Keratinocyte (primary cell): ENCODE measurements around the gene TTLL5. TPM values are rescaled to one million over a fixed set of nuclear protein-coding genes. Genes with fewer than 3 reads are reported as not detected.
A peak's percentile ranks its signal among the peaks of the same experiment; 100 is the strongest.

Source experiments
- DNase-seq: peaks from one replicate; pipeline ENCODE4 v3.0.0-alpha.2; 2011; ENCODE audit warnings: low read depth, missing footprints, low spot score
- FAIRE-seq: peaks from 2 replicates; lab custom pipeline; 2011; peaks lifted over from hg19 to GRCh38; lab: Jason Lieb, UNC
- H2AFZ ChIP-seq: 2 replicates; pipeline ENCODE4 v1.6.0; 2012; ENCODE audit warnings: low read length, control low read depth, inconsistent platforms; ENCODE audit not compliant: control insufficient read depth
- H3K27ac ChIP-seq: 2 replicates; pipeline ENCODE4 v1.5.1; 2011; ENCODE audit warnings: low read length; ENCODE audit not compliant: control insufficient read depth, insufficient read depth
- H3K27me3 ChIP-seq: 3 replicates; pipeline ENCODE4 v1.6.0; 2011; ENCODE audit warnings: low read length; ENCODE audit not compliant: control insufficient read depth, insufficient read depth; ENCODE audit errors: extremely low read depth
- H3K36me3 ChIP-seq, 2 experiments: 2 replicates in 1 of 2; 3 replicates in 1 of 2; pipeline ENCODE4 v1.5.1; 2011; ENCODE audit warnings: low read length in 2 of 2, mild to moderate bottlenecking in 1 of 2; ENCODE audit not compliant: control insufficient read depth in 2 of 2, insufficient read depth in 2 of 2; ENCODE audit errors: extremely low read depth in 1 of 2
- H3K4me1 ChIP-seq: 3 replicates; pipeline ENCODE4 v1.5.1; 2011; ENCODE audit warnings: low read length; ENCODE audit not compliant: control insufficient read depth, insufficient read depth; ENCODE audit errors: extremely low read depth
- H3K4me2 ChIP-seq: 3 replicates; pipeline ENCODE4 v1.6.0; 2011; ENCODE audit warnings: low read depth, low read length; ENCODE audit not compliant: control insufficient read depth, insufficient read depth; ENCODE audit errors: extremely low read depth
- H3K4me3 ChIP-seq, 3 experiments: fragments of 200-600 bp in 1 of 3; sonication (generic) in 1 of 3; 2 replicates in 2 of 3; 3 replicates in 1 of 3; pipeline ENCODE4 v1.5.1; 2011 to 2016; ENCODE audit warnings: low read length in 3 of 3, mild to moderate bottlenecking in 3 of 3, control low read depth in 2 of 3, inconsistent platforms in 1 of 3, low read depth in 1 of 3, mixed read lengths in 1 of 3, mixed run types in 1 of 3, moderate library complexity in 1 of 3; ENCODE audit not compliant: control insufficient read depth in 2 of 3, insufficient read depth in 2 of 3; ENCODE audit errors: extremely low read depth in 1 of 3
- H3K79me2 ChIP-seq: 2 replicates; pipeline ENCODE4 v1.6.0; 2012; ENCODE audit warnings: low read length; ENCODE audit not compliant: control insufficient read depth, insufficient read depth
- H3K9ac ChIP-seq: 3 replicates; pipeline ENCODE4 v1.6.0; 2011; ENCODE audit warnings: low read length; ENCODE audit not compliant: control insufficient read depth, insufficient read depth; ENCODE audit errors: extremely low read depth
- H3K9me1 ChIP-seq: 3 replicates; pipeline ENCODE4 v1.6.0; 2011; ENCODE audit warnings: low read length; ENCODE audit not compliant: control insufficient read depth, insufficient read depth; ENCODE audit errors: extremely low read depth
- H3K9me3 ChIP-seq: 2 replicates; pipeline ENCODE4 v1.5.1; 2012; ENCODE audit warnings: low read depth, low read length; ENCODE audit not compliant: control insufficient read depth
- H4K20me1 ChIP-seq: 3 replicates; pipeline ENCODE4 v1.6.0; 2011; ENCODE audit warnings: low read length; ENCODE audit not compliant: control insufficient read depth, insufficient read depth; ENCODE audit errors: extremely low read depth
- EZH2 ChIP-seq: IDR thresholded peaks from one replicate; pipeline ENCODE4 v1.6.1; 2012; ENCODE audit warnings: inconsistent platforms, mild to moderate bottlenecking, low read length, moderate library complexity
- dilution Hi-C: fragments of 300-500 bp; cut with MboI; formaldehyde crosslinking; loops from one replicate; pipeline ENCODE4 v1.7.0; 2020; ENCODE audit warnings: low sequenced_read_pairs; ENCODE audit not compliant: extremely low pct_ligation_motif_present
- polyA plus RNA-seq, 5 experiments: library from polyadenylated mRNA; depleted of rRNA in 3 of 5; stranded (reverse) in 3 of 5; stranded (forward) in 1 of 5; unstranded in 1 of 5; fragments of >200 nt; gene quantifications; 1 replicate in 1 of 5; 2 replicates in 3 of 5; 3 replicates in 1 of 5; pipeline versions ENCODE4 v1.2.1 to v1.2.3, GENCODE V29; 2011 to 2012; ENCODE audit warnings: missing spikeins in 2 of 5, low read depth in 1 of 5, low replicate concordance in 1 of 5
- TF ChIP-seq, protein P1 (sequence below), 3 experiments: IDR thresholded peaks in 1 of 3; conservative IDR thresholded peaks in 1 of 3; optimal IDR thresholded peaks in 1 of 3; 2 replicates in 2 of 3; 3 replicates in 1 of 3; pipeline versions ENCODE3 to v1.5.1; 2011; ENCODE audit warnings: low read length in 3 of 3, mild to moderate bottlenecking in 3 of 3, moderate library complexity in 2 of 3, control low read depth in 1 of 3, inconsistent platforms in 1 of 3; ENCODE audit not compliant: insufficient read depth in 2 of 3; ENCODE audit errors: extremely low read depth in 1 of 3

TTLL5 gene
- polyA plus RNA-seq, 1 donor (not counting 4 experiments of a cell fraction or from before 2014, with no cell fraction given), result 20.7 TPM

DNA sequence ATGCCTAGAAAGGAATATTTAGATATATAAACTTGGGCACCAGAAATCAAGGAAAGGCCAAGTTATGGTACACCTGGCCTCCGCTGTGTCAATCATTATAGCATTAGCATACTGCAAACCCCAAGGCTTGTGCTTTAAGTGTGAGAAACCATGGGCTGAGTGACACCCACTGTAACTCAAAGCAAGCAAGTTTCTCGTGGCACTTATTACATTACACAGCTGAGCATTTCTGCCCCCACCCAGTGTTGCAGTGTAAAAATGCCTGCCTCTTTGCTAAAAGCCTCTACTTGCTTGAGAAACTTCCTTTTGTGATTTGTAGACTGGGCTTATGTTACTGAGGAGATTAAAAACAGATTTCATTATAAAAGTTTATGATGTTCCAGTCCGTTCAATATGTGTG lies 198.7 kb downstream of the TTLL5 start:
- DNase-seq, result no peak
- no peak overlapping the region for H2AFZ ChIP-seq
- no peaks in the 10 kb centered on the region for H3K79me2 ChIP-seq
- no peaks in the 10 kb centered on the region for H3K9me3 ChIP-seq
- no peak overlapping the region for H3K9ac ChIP-seq
- no peaks in the 10 kb centered on the region for H3K36me3 ChIP-seq
- no peak overlapping the region for H3K4me3 ChIP-seq
- TF ChIP-seq, protein P1, sequence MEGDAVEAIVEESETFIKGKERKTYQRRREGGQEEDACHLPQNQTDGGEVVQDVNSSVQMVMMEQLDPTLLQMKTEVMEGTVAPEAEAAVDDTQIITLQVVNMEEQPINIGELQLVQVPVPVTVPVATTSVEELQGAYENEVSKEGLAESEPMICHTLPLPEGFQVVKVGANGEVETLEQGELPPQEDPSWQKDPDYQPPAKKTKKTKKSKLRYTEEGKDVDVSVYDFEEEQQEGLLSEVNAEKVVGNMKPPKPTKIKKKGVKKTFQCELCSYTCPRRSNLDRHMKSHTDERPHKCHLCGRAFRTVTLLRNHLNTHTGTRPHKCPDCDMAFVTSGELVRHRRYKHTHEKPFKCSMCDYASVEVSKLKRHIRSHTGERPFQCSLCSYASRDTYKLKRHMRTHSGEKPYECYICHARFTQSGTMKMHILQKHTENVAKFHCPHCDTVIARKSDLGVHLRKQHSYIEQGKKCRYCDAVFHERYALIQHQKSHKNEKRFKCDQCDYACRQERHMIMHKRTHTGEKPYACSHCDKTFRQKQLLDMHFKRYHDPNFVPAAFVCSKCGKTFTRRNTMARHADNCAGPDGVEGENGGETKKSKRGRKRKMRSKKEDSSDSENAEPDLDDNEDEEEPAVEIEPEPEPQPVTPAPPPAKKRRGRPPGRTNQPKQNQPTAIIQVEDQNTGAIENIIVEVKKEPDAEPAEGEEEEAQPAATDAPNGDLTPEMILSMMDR (optimal IDR thresholded peaks at IDR 0.05 in 1 of 3, IDR thresholded peaks at IDR 0.05 in 1 of 3, conservative IDR thresholded peaks at IDR 0.05 in 1 of 3; ENCODE audit: extremely low read depth in 1 of 3, insufficient read depth in 2 of 3, low read length in 3 of 3), result no peak
- no peak for TF ChIP-seq EZH2
- H3K4me2 ChIP-seq, result no peak overlapping the region
- FAIRE-seq, result no peak
- no peaks in the 10 kb centered on the region for H4K20me1 ChIP-seq
- dilution Hi-C loops, result no loop called here
- peaks cover 6% of the 10 kb centered on the region for H3K4me1 ChIP-seq
- H3K27ac ChIP-seq, result no peak overlapping the region
- no peaks in the 10 kb centered on the region for H3K27me3 ChIP-seq
- no peaks in the 10 kb centered on the region for H3K9me1 ChIP-seq

DNA sequence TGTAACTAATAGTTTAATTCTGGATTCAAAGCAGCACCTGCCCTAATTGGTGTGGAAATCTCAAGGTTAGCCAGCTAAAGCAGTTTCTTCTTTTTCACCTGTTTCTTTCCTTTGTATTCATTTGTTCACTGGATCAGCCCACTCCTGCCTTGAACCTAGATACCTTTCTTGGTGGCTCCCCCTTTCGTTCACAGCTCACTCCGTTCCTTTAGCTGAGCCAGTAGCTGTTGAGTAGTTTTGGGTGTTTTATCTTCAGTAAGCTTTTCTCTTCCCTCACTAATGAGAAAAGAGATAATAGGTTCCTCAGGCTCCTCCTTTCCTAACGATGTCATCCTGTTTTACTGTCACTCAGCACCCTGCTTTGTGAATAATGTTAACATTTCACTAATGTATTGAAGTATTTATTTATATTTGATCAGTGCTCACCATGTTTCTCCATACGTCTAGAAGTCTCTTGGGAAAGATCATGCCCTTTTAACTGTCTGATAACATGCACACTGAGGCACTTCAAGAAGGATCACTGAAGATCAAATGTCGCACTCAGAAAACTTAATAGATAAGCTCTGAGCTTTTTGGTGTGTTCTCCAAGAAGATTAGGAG lies 199.6 kb downstream of the TTLL5 start:
- H3K27me3 ChIP-seq, result no peaks in the 10 kb centered on the region
- TF ChIP-seq EZH2, result no peak
- TF ChIP-seq, protein P1 (optimal IDR thresholded peaks at IDR 0.05 in 1 of 3, IDR thresholded peaks at IDR 0.05 in 1 of 3, conservative IDR thresholded peaks at IDR 0.05 in 1 of 3; ENCODE audit: extremely low read depth in 1 of 3, insufficient read depth in 2 of 3, low read length in 3 of 3), result no peak
- no peak overlapping the region for H3K4me2 ChIP-seq
- no peaks in the 10 kb centered on the region for H3K36me3 ChIP-seq
- no peak overlapping the region for H2AFZ ChIP-seq
- H3K9ac ChIP-seq, result no peak overlapping the region
- H3K4me3 ChIP-seq, result no peak overlapping the region
- H3K27ac ChIP-seq, result no peak overlapping the region
- no peaks in the 10 kb centered on the region for H4K20me1 ChIP-seq
- FAIRE-seq (peak; percentile 58), DNase-seq (no peak)
- H3K79me2 ChIP-seq, result no peaks in the 10 kb centered on the region
- dilution Hi-C loops, result no loop called here
- no peaks in the 10 kb centered on the region for H3K9me1 ChIP-seq
- no peaks in the 10 kb centered on the region for H3K9me3 ChIP-seq
- H3K4me1 ChIP-seq, result peaks cover 6% of the 10 kb centered on the region
